Effector memory CD4-positive, alpha-beta T cell (primary cell): ENCODE data around the gene MZT2B.
A peak's percentile ranks its signal among the peaks of the same experiment; 100 is the strongest.
"Not testable (repeated sequence)": the region's sequence is repeated elsewhere in the genome, so short reads cannot be mapped to it uniquely, and the experiment has no call there.

ENCODE experiments used
- DNase-seq, 3 donors: peaks; one replicate each; pipeline ENCODE4 v3.0.0-alpha.2; 2020
- H3K27ac ChIP-seq: 2 replicates; pipeline ENCODE4 v1.7.0; 2013; ENCODE audit warnings: mild to moderate bottlenecking, low read length, moderate library complexity; ENCODE audit not compliant: insufficient read depth, poor library complexity, severe bottlenecking
- H3K27me3 ChIP-seq: replicated peaks from 2 replicates; pipeline ENCODE4 v1.7.0; 2013; ENCODE audit warnings: mild to moderate bottlenecking, low read length; ENCODE audit not compliant: insufficient read depth, control insufficient read depth, poor library complexity, severe bottlenecking
- H3K36me3 ChIP-seq: 2 replicates; pipeline ENCODE4 v1.7.0; 2013; ENCODE audit warnings: mild to moderate bottlenecking, low read length, moderate library complexity; ENCODE audit not compliant: control insufficient read depth, insufficient read depth
- H3K4me1 ChIP-seq: 2 replicates; pipeline ENCODE4 v1.7.0; 2013; ENCODE audit warnings: low read length, mild to moderate bottlenecking; ENCODE audit not compliant: control insufficient read depth, insufficient read depth, poor library complexity, severe bottlenecking
- H3K4me3 ChIP-seq: 2 replicates; pipeline ENCODE4 v1.7.0; 2013; ENCODE audit warnings: low read length, low read depth, mild to moderate bottlenecking; ENCODE audit not compliant: insufficient read depth, poor library complexity, severe bottlenecking
- H3K9me3 ChIP-seq: 2 replicates; pipeline ENCODE4 v1.7.0; 2013; ENCODE audit warnings: mild to moderate bottlenecking, low read length, moderate library complexity; ENCODE audit not compliant: control insufficient read depth

Gene MZT2B

GRCh38 chr2:130219147-130219546 lies 37.1 kb downstream of the MZT2B start:
- H3K36me3 ChIP-seq, H3K4me1 ChIP-seq, H3K4me3 ChIP-seq, DNase-seq, H3K27ac ChIP-seq, H3K27me3 ChIP-seq, H3K9me3 ChIP-seq: not testable (repeated sequence)

- DNase-seq, H3K27ac ChIP-seq, H3K9me3 ChIP-seq, H3K27me3 ChIP-seq, H3K4me3 ChIP-seq, H3K36me3 ChIP-seq, H3K4me1 ChIP-seq: not testable (repeated sequence)
Observed at GRCh38 chr2:130220505-130220904, 38.4 kb downstream of the MZT2B start.

- H3K27ac ChIP-seq, H3K36me3 ChIP-seq: not testable (repeated sequence)
Observed at GRCh38 chr2:130222523-130222922, 40.5 kb downstream of the MZT2B start.

GRCh38 chr2:130228005-130228404 lies 45.9 kb downstream of the MZT2B start:
- not testable (repeated sequence) for H3K9me3 ChIP-seq, H3K36me3 ChIP-seq, H3K27me3 ChIP-seq, DNase-seq, H3K4me3 ChIP-seq, H3K4me1 ChIP-seq, H3K27ac ChIP-seq

More at GRCh38 chr2:130222523-130222922, 40.5 kb downstream of the MZT2B start:
- not testable (repeated sequence) for H3K4me3 ChIP-seq, H3K9me3 ChIP-seq, H3K27me3 ChIP-seq, DNase-seq, H3K4me1 ChIP-seq

GRCh38 chr2:130228467-130229160 lies 46.6 kb downstream of the MZT2B start:
- not testable (repeated sequence) for H3K4me1 ChIP-seq, H3K36me3 ChIP-seq, DNase-seq, H3K4me3 ChIP-seq, H3K27ac ChIP-seq, H3K27me3 ChIP-seq, H3K9me3 ChIP-seq

GRCh38 chr2:130229161-130229510 lies 47.1 kb downstream of the MZT2B start:
- H3K4me3 ChIP-seq, H3K27ac ChIP-seq, H3K9me3 ChIP-seq, H3K27me3 ChIP-seq, H3K4me1 ChIP-seq, H3K36me3 ChIP-seq: not testable (repeated sequence)
- DNase-seq = peak in 1 of 3 donors; percentile 32

GRCh38 chr2:130230376-130230775 lies 48.3 kb downstream of the MZT2B start:
- not testable (repeated sequence) for H3K36me3 ChIP-seq, H3K9me3 ChIP-seq, H3K27ac ChIP-seq, DNase-seq, H3K4me1 ChIP-seq, H3K27me3 ChIP-seq, H3K4me3 ChIP-seq

GRCh38 chr2:130230907-130231306 lies 48.8 kb downstream of the MZT2B start:
- not testable (repeated sequence) for H3K27me3 ChIP-seq, H3K36me3 ChIP-seq, DNase-seq, H3K4me3 ChIP-seq, H3K9me3 ChIP-seq, H3K27ac ChIP-seq, H3K4me1 ChIP-seq

GRCh38 chr2:130231656-130232055 lies 49.6 kb downstream of the MZT2B start:
- no peak overlapping the region for H3K27ac ChIP-seq
- H3K4me3 ChIP-seq = no peak overlapping the region
- no peaks in the 10 kb centered on the region for H3K27me3 ChIP-seq
- no peaks in the 10 kb centered on the region for H3K9me3 ChIP-seq
- no peaks in the 10 kb centered on the region for H3K36me3 ChIP-seq
- no peak for DNase-seq
- no peaks in the 10 kb centered on the region for H3K4me1 ChIP-seq

GRCh38 chr2:130233066-130233465 lies 51.0 kb downstream of the MZT2B start:
- not testable (repeated sequence) for H3K9me3 ChIP-seq, H3K4me3 ChIP-seq, H3K36me3 ChIP-seq, H3K27ac ChIP-seq, H3K27me3 ChIP-seq, DNase-seq, H3K4me1 ChIP-seq
